Esophagus (tissue), 2 donors: ENCODE results near the gene TSPAN33. TPM values are rescaled to one million over a fixed set of nuclear protein-coding genes. Genes with fewer than 3 reads are reported as not detected.

Source experiments
- H3K27ac ChIP-seq, 2 donors: one replicate each; pipeline ENCODE4 v1.5.1; 2013; ENCODE audit warnings: low read depth in 2 of 2, mild to moderate bottlenecking in 2 of 2, inconsistent platforms in 1 of 2, low read length in 1 of 2, moderate library complexity in 1 of 2
- H3K27me3 ChIP-seq, 2 donors: one replicate each; pipeline ENCODE4 v1.6.1; 2013; ENCODE audit warnings: low read length in 2 of 2, control low read depth in 1 of 2, mild to moderate bottlenecking in 1 of 2; ENCODE audit not compliant: insufficient read depth in 2 of 2, control insufficient read depth in 1 of 2
- H3K36me3 ChIP-seq, 2 donors: one replicate each; pipeline ENCODE4 v1.6.1; 2013; ENCODE audit warnings: low read length in 1 of 2; ENCODE audit not compliant: control insufficient read depth in 2 of 2, insufficient read depth in 2 of 2
- H3K4me1 ChIP-seq, 2 donors: one replicate each; pipeline ENCODE4 v1.6.1; 2013; ENCODE audit warnings: low read length in 1 of 2; ENCODE audit not compliant: control insufficient read depth in 2 of 2, insufficient read depth in 2 of 2
- H3K4me3 ChIP-seq, 2 donors: one replicate each; pipeline ENCODE4 v1.5.1; 2013; ENCODE audit warnings: low read length in 2 of 2, mild to moderate bottlenecking in 2 of 2, low read depth in 1 of 2, moderate library complexity in 1 of 2
- H3K9me3 ChIP-seq, 2 donors: one replicate each; pipeline ENCODE4 v1.6.1; 2013; ENCODE audit warnings: mild to moderate bottlenecking in 2 of 2, low read depth in 1 of 2, low read length in 1 of 2, moderate library complexity in 1 of 2; ENCODE audit not compliant: control insufficient read depth in 2 of 2, insufficient read depth in 1 of 2
- WGBS, 2 donors: extraction: QIAGEN DNeasy Blood & Tissue Kit; methylation state at CpG; one replicate each; pipeline ENCODE4 v1.1.7; 2013; 5-methylcytosine and 5-hydroxymethylcytosine counted together
- polyA plus RNA-seq, 2 donors: library from polyadenylated mRNA; stranded (reverse); fragments of 200-250 nt; gene quantifications; one replicate each; pipeline ENCODE4 v1.2.3, GENCODE V29; 2013
- donor health status: healthy with polysubstance abuse.
- donor health status: Bipolar disorder and iron deficiency.

The TSPAN33 gene
- polyA plus RNA-seq, 2 donors: 1.8 to 3.8 TPM

GRCh38 chr7:129150199-129150996, 5.9 kb downstream of the TSPAN33 start:
- H3K36me3 ChIP-seq: no peaks in the 10 kb centered on the region
- no peak overlapping the region for H3K27ac ChIP-seq
- 79 to 84% methylated on average over 8 of the region's 8 CpGs for WGBS, 2 donors
- H3K4me3 ChIP-seq: no peak overlapping the region
- H3K27me3 ChIP-seq: no peaks in the 10 kb centered on the region
- H3K9me3 ChIP-seq: no peaks in the 10 kb centered on the region
- H3K4me1 ChIP-seq: peaks cover 0 to 3% of the 10 kb centered on the region in 2 donors

- 95 to 97% methylated on average over 9 of the region's 9 CpGs for WGBS, 2 donors
- Histone ChIP-seq H3K4me3 (no peak overlapping the region), H3K4me1 (no peaks in the 10 kb centered on the region), H3K36me3 (no peaks in the 10 kb centered on the region), H3K27me3 (no peaks in the 10 kb centered on the region), H3K9me3 (no peaks in the 10 kb centered on the region), H3K27ac (no peak overlapping the region)
These were observed 13.1 kb downstream of the TSPAN33 start for GRCh38 chr7:129157651-129158050.

DNA sequence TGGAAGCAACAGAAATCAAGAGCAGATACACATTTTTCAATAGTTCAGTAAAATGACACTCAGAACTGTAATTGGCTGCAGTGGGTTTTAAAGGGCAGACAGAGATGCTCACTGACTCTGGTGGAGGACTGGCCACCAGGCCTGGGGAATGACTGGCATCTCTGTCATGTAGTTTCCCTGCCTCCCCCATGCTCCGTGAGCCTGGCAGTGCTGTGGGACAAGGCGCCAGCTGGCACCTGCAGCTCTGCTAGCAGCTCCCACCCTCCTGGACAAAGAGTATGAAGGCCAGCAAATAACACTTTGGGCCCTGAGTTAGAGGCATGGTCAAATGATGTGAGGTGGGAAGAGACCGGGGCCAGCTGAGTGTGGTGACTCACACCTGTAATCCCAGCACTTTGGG, 15.0 kb downstream of the TSPAN33 start:
- Histone ChIP-seq H3K4me1 (no peaks in the 10 kb centered on the region), H3K4me3 (no peak overlapping the region), H3K27ac (no peak overlapping the region), H3K9me3 (no peaks in the 10 kb centered on the region), H3K27me3 (no peaks in the 10 kb centered on the region), H3K36me3 (no peaks in the 10 kb centered on the region)
- 85 to 87% methylated on average over 3 of the region's 3 CpGs for WGBS, 2 donors

GRCh38 chr7:129160161-129160905, 15.8 kb downstream of the TSPAN33 start:
- no peaks in the 10 kb centered on the region for H3K4me1 ChIP-seq
- H3K27ac ChIP-seq: no peak overlapping the region
- 87 to 93% methylated on average over 3 of the region's 3 CpGs for WGBS, 2 donors
- no peaks in the 10 kb centered on the region for H3K36me3 ChIP-seq
- H3K27me3 ChIP-seq: no peaks in the 10 kb centered on the region
- H3K9me3 ChIP-seq: no peaks in the 10 kb centered on the region
- no peak overlapping the region for H3K4me3 ChIP-seq

- no peak overlapping the region for H3K27ac ChIP-seq
- no peak overlapping the region for H3K4me3 ChIP-seq
- no peaks in the 10 kb centered on the region for H3K27me3 ChIP-seq
- 84 to 90% methylated on average over 5 of the region's 5 CpGs for WGBS, 2 donors
- H3K36me3 ChIP-seq: no peaks in the 10 kb centered on the region
- no peaks in the 10 kb centered on the region for H3K4me1 ChIP-seq
- no peaks in the 10 kb centered on the region for H3K9me3 ChIP-seq
These were observed 17.2 kb downstream of the TSPAN33 start for GRCh38 chr7:129161524-129162225.

DNA sequence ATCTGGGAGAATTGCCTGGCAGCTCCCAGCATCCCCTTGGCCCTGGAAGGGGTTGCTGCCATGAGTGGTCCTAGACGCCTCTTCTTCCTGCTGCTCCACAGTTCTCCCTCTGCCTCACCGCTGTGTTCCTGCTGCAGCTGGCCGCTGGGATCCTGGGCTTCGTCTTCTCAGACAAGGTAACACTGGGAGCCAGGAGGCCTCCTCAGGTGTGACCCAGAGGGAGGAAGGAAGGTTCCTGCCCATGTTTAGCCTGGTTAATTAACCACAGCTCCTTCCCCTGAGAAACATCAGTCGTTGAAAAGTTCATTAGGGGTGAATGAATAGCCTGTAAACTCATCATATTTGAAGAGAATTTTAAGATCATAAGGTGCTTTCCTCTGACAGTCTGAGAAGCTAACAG, 18.2 kb downstream of the TSPAN33 start:
- Histone ChIP-seq H3K9me3 (no peaks in the 10 kb centered on the region), H3K4me1 (no peaks in the 10 kb centered on the region), H3K4me3 (no peak overlapping the region), H3K36me3 (no peaks in the 10 kb centered on the region), H3K27ac (no peak overlapping the region), H3K27me3 (no peaks in the 10 kb centered on the region)
- 86 to 87% methylated on average over 5 of the region's 5 CpGs for WGBS, 2 donors

- Histone ChIP-seq H3K27ac (no peak overlapping the region), H3K4me3 (no peak overlapping the region), H3K27me3 (no peaks in the 10 kb centered on the region), H3K36me3 (no peaks in the 10 kb centered on the region), H3K9me3 (no peaks in the 10 kb centered on the region), H3K4me1 (no peaks in the 10 kb centered on the region)
- 58% methylated on average over 11 of the region's 11 CpGs for WGBS, 2 donors
These were observed 19.5 kb downstream of the TSPAN33 start for GRCh38 chr7:129163875-129164544.

GRCh38 chr7:129166745-129167144, 22.2 kb downstream of the TSPAN33 start:
- H3K9me3 ChIP-seq: no peaks in the 10 kb centered on the region
- H3K36me3 ChIP-seq: no peaks in the 10 kb centered on the region
- no peaks in the 10 kb centered on the region for H3K27me3 ChIP-seq
- H3K4me1 ChIP-seq: peaks cover 0 to 3% of the 10 kb centered on the region in 2 donors
- no peak overlapping the region for H3K4me3 ChIP-seq
- H3K27ac ChIP-seq: no peak overlapping the region
- 80 to 86% methylated on average over 4 of the region's 4 CpGs for WGBS, 2 donors

GRCh38 chr7:129167817-129168216, 23.3 kb downstream of the TSPAN33 start:
- Histone ChIP-seq H3K27me3 (no peaks in the 10 kb centered on the region), H3K27ac (no peak overlapping the region), H3K4me3 (no peak overlapping the region), H3K4me1 (peaks cover 0 to 3% of the 10 kb centered on the region in 2 donors), H3K36me3 (no peaks in the 10 kb centered on the region), H3K9me3 (no peaks in the 10 kb centered on the region)
- WGBS, 2 donors: 76 to 78% methylated on average over 4 of the region's 4 CpGs
